Measurements from ENCODE around the gene TTC39A.

Gene TTC39A

DNA sequence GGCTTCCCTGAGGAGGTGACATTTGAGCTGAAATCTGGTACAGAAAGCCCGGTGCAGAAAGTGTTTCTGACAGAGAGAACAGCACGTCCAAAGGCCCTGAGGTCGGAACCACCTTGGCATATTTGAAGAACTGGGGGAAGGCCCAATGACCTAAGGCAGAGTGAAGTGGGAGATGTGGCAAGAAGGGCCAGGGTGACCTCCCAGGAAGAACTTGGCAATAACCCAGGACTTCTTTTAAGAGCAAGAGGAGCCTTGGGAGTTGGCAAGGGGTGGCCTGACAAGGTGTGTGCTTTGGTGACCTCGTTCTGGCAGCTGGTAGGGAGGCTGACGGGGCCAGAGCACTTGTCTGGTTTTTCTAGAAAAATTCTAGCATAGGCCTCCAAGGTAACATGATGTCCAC is 23.4 kb downstream of the TTC39A start:
- DNase-seq (ENCODE audit: low read depth) = no peak
- TF ChIP-seq, protein P1, sequence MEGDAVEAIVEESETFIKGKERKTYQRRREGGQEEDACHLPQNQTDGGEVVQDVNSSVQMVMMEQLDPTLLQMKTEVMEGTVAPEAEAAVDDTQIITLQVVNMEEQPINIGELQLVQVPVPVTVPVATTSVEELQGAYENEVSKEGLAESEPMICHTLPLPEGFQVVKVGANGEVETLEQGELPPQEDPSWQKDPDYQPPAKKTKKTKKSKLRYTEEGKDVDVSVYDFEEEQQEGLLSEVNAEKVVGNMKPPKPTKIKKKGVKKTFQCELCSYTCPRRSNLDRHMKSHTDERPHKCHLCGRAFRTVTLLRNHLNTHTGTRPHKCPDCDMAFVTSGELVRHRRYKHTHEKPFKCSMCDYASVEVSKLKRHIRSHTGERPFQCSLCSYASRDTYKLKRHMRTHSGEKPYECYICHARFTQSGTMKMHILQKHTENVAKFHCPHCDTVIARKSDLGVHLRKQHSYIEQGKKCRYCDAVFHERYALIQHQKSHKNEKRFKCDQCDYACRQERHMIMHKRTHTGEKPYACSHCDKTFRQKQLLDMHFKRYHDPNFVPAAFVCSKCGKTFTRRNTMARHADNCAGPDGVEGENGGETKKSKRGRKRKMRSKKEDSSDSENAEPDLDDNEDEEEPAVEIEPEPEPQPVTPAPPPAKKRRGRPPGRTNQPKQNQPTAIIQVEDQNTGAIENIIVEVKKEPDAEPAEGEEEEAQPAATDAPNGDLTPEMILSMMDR (IDR thresholded peaks at IDR 0.05; ENCODE audit: control insufficient read depth, insufficient read depth, low read depth, low read length, missing control alignments) = no peak
- H3K4me3 ChIP-seq (ENCODE audit: control insufficient read depth, low read depth, low read length) = no peak overlapping the region

- TF ChIP-seq, protein P1 (IDR thresholded peaks at IDR 0.05; ENCODE audit: control insufficient read depth, insufficient read depth, low read depth, low read length, missing control alignments) = no peak
- no peak overlapping the region for H3K4me3 ChIP-seq (ENCODE audit: control insufficient read depth, low read depth, low read length)
- no peak for DNase-seq (ENCODE audit: low read depth)
These were observed 25.0 kb downstream of the TTC39A start for GRCh38 chr1:51305371-51305823.

- TF ChIP-seq, protein P1 (IDR thresholded peaks at IDR 0.05; ENCODE audit: control insufficient read depth, insufficient read depth, low read depth, low read length, missing control alignments) = no peak
- no peak for DNase-seq (ENCODE audit: low read depth)
These were observed 26.0 kb downstream of the TTC39A start for GRCh38 chr1:51304360-51304759.

DNA sequence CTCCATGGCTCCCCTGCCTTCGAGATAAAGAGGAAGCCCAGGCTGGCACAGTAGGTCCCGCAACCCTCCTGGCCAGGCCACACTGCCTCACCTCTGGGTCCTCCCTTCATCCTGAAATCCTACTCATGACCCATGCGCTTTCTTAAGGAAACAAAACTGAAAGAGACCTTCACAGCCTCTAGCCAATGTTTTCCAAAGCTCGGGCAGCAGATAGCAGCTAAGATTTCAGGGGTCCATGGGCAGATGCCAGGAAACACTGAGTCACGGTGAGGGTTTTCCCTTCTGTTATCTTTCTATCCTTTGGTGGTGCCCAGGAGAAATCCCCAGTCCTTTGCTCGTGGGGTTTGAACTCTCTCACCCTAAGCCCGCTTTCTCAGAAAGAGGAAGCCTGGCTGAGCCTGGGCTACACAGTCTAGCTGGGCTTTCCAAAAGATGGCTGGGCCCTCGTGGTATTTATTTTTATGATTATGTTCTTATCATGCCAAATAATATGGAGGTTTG is 26.6 kb downstream of the TTC39A start:
- no peak overlapping the region for H3K4me3 ChIP-seq (ENCODE audit: control insufficient read depth, low read depth, low read length)
- DNase-seq (ENCODE audit: low read depth) = no peak
- TF ChIP-seq, protein P1 (IDR thresholded peaks at IDR 0.05; ENCODE audit: control insufficient read depth, insufficient read depth, low read depth, low read length, missing control alignments) = no peak

More at GRCh38 chr1:51304360-51304759, 26.0 kb downstream of the TTC39A start:
- H3K4me3 ChIP-seq (ENCODE audit: control insufficient read depth, low read depth, low read length) = no peak overlapping the region

GRCh38 chr1:51303315-51303714 is 27.0 kb downstream of the TTC39A start:
- no peak for DNase-seq (ENCODE audit: low read depth)
- TF ChIP-seq, protein P1 (IDR thresholded peaks at IDR 0.05; ENCODE audit: control insufficient read depth, insufficient read depth, low read depth, low read length, missing control alignments) = no peak
- no peak overlapping the region for H3K4me3 ChIP-seq (ENCODE audit: control insufficient read depth, low read depth, low read length)

GRCh38 chr1:51302746-51303145 is 27.6 kb downstream of the TTC39A start:
- TF ChIP-seq, protein P1 (IDR thresholded peaks at IDR 0.05; ENCODE audit: control insufficient read depth, insufficient read depth, low read depth, low read length, missing control alignments) = no peak
- no peak overlapping the region for H3K4me3 ChIP-seq (ENCODE audit: control insufficient read depth, low read depth, low read length)
- no peak for DNase-seq (ENCODE audit: low read depth)

GRCh38 chr1:51302270-51302669 is 28.1 kb downstream of the TTC39A start:
- no peak for DNase-seq (ENCODE audit: low read depth)
- TF ChIP-seq, protein P1 (IDR thresholded peaks at IDR 0.05; ENCODE audit: control insufficient read depth, insufficient read depth, low read depth, low read length, missing control alignments) = no peak
- H3K4me3 ChIP-seq (ENCODE audit: control insufficient read depth, low read depth, low read length) = no peak overlapping the region

Measured in AG09309 (cell line).